Vagina (tissue), 2 donors: Measurements from ENCODE around the gene NOTO. TPM values are rescaled to one million over a fixed set of nuclear protein-coding genes. Genes with fewer than 3 reads are reported as not detected.

Source experiments
- DNase-seq, 2 donors: peaks; one replicate each; pipeline ENCODE4 v3.0.0-alpha.2; 2017; ENCODE audit errors: extremely low spot score in 2 of 2
- H3K27ac ChIP-seq: fragments of 200-600 bp; sonication (generic); one replicate; pipeline ENCODE4 v1.5.1; 2019
- H3K27me3 ChIP-seq: fragments of 200-600 bp; sonication (generic); one replicate; pipeline ENCODE4 v1.5.1; 2019
- H3K36me3 ChIP-seq, 2 donors: fragments of 200-600 bp; sonication (generic); one replicate each; pipeline ENCODE4 v1.5.1; 2017 to 2019
- H3K4me1 ChIP-seq: fragments of 200-600 bp; sonication (generic); one replicate; pipeline ENCODE4 v1.5.1; 2019
- H3K4me3 ChIP-seq, 2 donors: fragments of 200-600 bp; sonication (generic); 1 replicate in 1 of 2; 2 replicates in 1 of 2; pipeline ENCODE4 v1.5.1; 2016 to 2019
- H3K9me3 ChIP-seq: fragments of 200-600 bp; sonication (generic); one replicate; pipeline ENCODE4 v1.5.1; 2019
- CTCF ChIP-seq, 3 experiments: fragments of 450-650 bp in 2 of 3; fragments of 200-600 bp in 1 of 3; sonication (generic) in 1 of 3; IDR thresholded peaks; one replicate each; pipeline ENCODE4 v1.5.1; 2017 to 2019; ENCODE audit warnings: antibody characterized with exemption in 3 of 3, mild to moderate bottlenecking in 2 of 3, moderate library complexity in 2 of 3
- POLR2A ChIP-seq, 2 donors: fragments of 450-650 bp; IDR thresholded peaks; one replicate each; pipeline ENCODE4 v1.6.1; 2017; ENCODE audit warnings: antibody characterized with exemption in 2 of 2, mild to moderate bottlenecking in 2 of 2, moderate library complexity in 2 of 2
- POLR2AphosphoS5 ChIP-seq, 2 donors: sonication (generic); formaldehyde crosslinking; IDR thresholded peaks; one replicate each; pipeline ENCODE4 v1.9.0; 2017; ENCODE audit warnings: antibody characterized with exemption in 2 of 2, mild to moderate bottlenecking in 2 of 2, low read depth in 1 of 2; ENCODE audit not compliant: insufficient read depth in 1 of 2
- intact Hi-C: fragments of 100-400 bp; cut with DNase I; formaldehyde crosslinking; loops from one replicate; pipeline ENCODE4 v1.15.1; 2023
- total RNA-seq: library from RNA; depleted of rRNA; stranded (reverse); fragments of >200 nt; gene quantifications from one replicate; pipeline ENCODE4 v1.2.3, GENCODE V29; 2016

The NOTO gene
- total RNA-seq, 1 donor from 2014 or later: not detected

GRCh38 chr2:73205611-73206010, 3.2 kb downstream of the NOTO start:
- H3K36me3 ChIP-seq: no peaks in the 10 kb centered on the region
- TF ChIP-seq POLR2A (IDR thresholded peaks at IDR 0.05) (no peak), CTCF (IDR thresholded peaks at IDR 0.05) (no peak), POLR2AphosphoS5 (IDR thresholded peaks at IDR 0.05; ENCODE audit: insufficient read depth in 1 of 2, low read depth in 1 of 2) (no peak)
- no peaks in the 10 kb centered on the region for H3K9me3 ChIP-seq
- DNase-seq: no peak
- peaks cover 14% of the 10 kb centered on the region for H3K4me1 ChIP-seq
- no peak overlapping the region for H3K27ac ChIP-seq
- H3K27me3 ChIP-seq: peaks cover 14% of the 10 kb centered on the region
- no peak overlapping the region for H3K4me3 ChIP-seq
- intact Hi-C loops: no loop called here

- Histone ChIP-seq H3K27ac (no peak overlapping the region), H3K27me3 (peaks cover under 1% of the 10 kb centered on the region)
- no peak for TF ChIP-seq POLR2AphosphoS5 (IDR thresholded peaks at IDR 0.05; ENCODE audit: insufficient read depth in 1 of 2, low read depth in 1 of 2)
- no peak for TF ChIP-seq POLR2A (IDR thresholded peaks at IDR 0.05)
- no peak for TF ChIP-seq CTCF (IDR thresholded peaks at IDR 0.05)
Observed at GRCh38 chr2:73208258-73208657, 5.9 kb downstream of the NOTO start.

GRCh38 chr2:73210019-73210418, 7.6 kb downstream of the NOTO start:
- no peak for DNase-seq
- H3K4me1 ChIP-seq: peaks cover 25% of the 10 kb centered on the region
- H3K9me3 ChIP-seq: no peaks in the 10 kb centered on the region
- no peaks in the 10 kb centered on the region for H3K27me3 ChIP-seq
- intact Hi-C loops: no loop called here
- no peak overlapping the region for H3K27ac ChIP-seq
- H3K4me3 ChIP-seq: no peak overlapping the region
- no peaks in the 10 kb centered on the region for H3K36me3 ChIP-seq
- TF ChIP-seq POLR2A (IDR thresholded peaks at IDR 0.05): no peak
- no peak for TF ChIP-seq CTCF (IDR thresholded peaks at IDR 0.05)
- TF ChIP-seq POLR2AphosphoS5 (IDR thresholded peaks at IDR 0.05; ENCODE audit: insufficient read depth in 1 of 2, low read depth in 1 of 2): no peak

More at GRCh38 chr2:73208258-73208657, 5.9 kb downstream of the NOTO start:
- Histone ChIP-seq H3K4me1 (peaks cover 14% of the 10 kb centered on the region), H3K9me3 (no peaks in the 10 kb centered on the region), H3K36me3 (no peaks in the 10 kb centered on the region), H3K4me3 (no peak overlapping the region)
- intact Hi-C loops: no loop called here
- DNase-seq: no peak

- intact Hi-C loops: no loop called here
- Histone ChIP-seq H3K27ac (no peak overlapping the region), H3K36me3 (no peaks in the 10 kb centered on the region), H3K27me3 (no peaks in the 10 kb centered on the region), H3K4me3 (no peak overlapping the region), H3K4me1 (peaks cover 31% of the 10 kb centered on the region), H3K9me3 (no peaks in the 10 kb centered on the region)
- no peak for TF ChIP-seq POLR2AphosphoS5 (IDR thresholded peaks at IDR 0.05; ENCODE audit: insufficient read depth in 1 of 2, low read depth in 1 of 2)
- TF ChIP-seq POLR2A (IDR thresholded peaks at IDR 0.05): no peak
- TF ChIP-seq CTCF (IDR thresholded peaks at IDR 0.05): no peak
- DNase-seq: no peak
Observed at GRCh38 chr2:73210696-73211095, 8.3 kb downstream of the NOTO start.

- no peaks in the 10 kb centered on the region for H3K9me3 ChIP-seq
- peaks cover 36% of the 10 kb centered on the region for H3K4me1 ChIP-seq
- no peaks in the 10 kb centered on the region for H3K27me3 ChIP-seq
- no peak for DNase-seq
- H3K4me3 ChIP-seq: no peak overlapping the region
- H3K36me3 ChIP-seq: no peaks in the 10 kb centered on the region
- H3K27ac ChIP-seq: no peak overlapping the region
- intact Hi-C loops: no loop called here
- TF ChIP-seq POLR2A (IDR thresholded peaks at IDR 0.05) (no peak), POLR2AphosphoS5 (IDR thresholded peaks at IDR 0.05; ENCODE audit: insufficient read depth in 1 of 2, low read depth in 1 of 2) (no peak), CTCF (IDR thresholded peaks at IDR 0.05) (no peak)
Observed at GRCh38 chr2:73212098-73212447, 9.7 kb downstream of the NOTO start.
